Stimulated activated CD4-positive, alpha-beta T cell treated with anti-CD3 and anti-CD28 coated beads, Interleukin-12 subunit alpha, Interleukin-12 subunit beta, amount 100 ng/mL, for 24 hours (primary cell): ENCODE measurements around the gene SPHKAP.
"Not testable (repeated sequence)": the region's sequence is repeated elsewhere in the genome, so short reads cannot be mapped to it uniquely, and the experiment has no call there.

Experiments used
- DNase-seq, 2 experiments: peaks; one replicate each; pipeline ENCODE4 v3.0.0-alpha.2; 2020; ENCODE audit warnings: low read depth in 2 of 2

SPHKAP gene

DNA sequence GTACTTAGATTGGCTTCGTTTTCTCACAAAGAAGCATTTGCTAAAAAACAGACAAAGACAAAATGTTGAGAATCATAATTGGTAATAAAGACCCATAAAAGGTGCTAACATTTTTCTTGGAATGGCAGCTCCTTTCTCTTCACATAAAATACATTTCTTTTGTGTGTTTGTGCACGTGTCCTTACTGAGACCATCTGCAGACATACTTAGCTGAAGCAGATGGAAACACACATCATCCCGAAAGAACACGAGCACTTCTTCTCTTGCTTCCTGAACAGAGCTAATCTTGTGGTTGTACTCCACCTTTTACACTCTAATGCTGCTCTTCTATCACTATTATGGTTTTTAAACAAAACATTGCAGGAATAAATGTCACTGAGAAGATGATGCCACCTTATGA lies 142.5 kb downstream of the SPHKAP start:
- no peak for DNase-seq

DNA sequence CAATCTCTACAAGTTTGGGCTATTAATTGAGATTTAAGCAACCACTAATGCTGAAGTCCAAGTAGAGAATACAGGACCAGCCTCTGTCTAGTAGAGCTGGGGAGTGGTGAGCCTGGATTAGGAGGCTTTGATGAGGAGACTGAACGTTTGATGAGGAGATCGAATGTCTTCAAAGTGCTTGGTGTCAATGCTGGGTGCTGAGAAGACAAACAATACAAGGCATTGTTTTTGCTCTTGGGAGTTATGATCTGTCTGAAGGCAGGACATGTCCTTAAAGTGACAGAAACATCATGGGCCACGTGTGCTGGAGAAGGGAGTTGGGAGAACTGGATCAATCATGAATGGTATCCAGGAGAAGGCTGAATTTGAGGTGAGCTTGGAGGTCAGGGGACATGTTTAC lies 143.6 kb downstream of the SPHKAP start:
- no peak for DNase-seq

DNA sequence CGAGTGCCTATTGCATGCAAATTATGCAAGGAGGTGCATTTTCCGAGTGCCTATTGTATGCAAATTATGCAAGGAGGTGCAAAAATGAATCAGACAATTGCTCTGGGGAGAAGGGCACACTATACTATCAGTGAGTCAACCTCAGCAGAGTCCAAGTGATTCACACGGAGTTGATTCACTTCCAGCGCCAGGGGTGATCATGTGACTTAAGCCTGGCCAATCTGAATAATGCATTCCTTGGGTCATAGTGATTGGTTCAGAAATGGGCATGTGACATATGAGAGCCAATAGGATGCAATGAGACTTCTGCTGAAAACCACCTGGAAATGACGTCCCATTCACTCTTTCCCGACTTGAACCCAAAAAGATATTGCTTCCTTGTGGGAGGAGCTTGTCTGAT lies 157.9 kb downstream of the SPHKAP start:
- no peak for DNase-seq

DNA sequence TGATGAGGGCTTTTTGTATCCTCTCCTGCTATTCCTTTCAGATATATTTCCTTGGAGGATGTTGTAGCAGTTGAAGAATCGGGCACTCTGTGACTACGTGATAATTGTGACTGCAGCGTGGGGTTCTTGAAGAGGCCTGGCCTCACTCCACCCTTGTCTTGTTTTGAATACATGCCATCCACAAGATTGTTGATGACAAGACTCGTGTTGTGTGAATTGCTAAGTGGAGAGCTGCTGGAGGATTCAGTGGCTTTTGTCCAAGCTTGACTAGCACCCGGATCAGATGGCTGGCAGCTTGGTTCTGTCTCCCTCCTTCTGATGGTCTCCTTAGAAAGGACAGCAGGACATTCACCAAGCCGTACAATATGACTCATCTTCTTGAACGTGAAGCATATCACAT lies 163.2 kb downstream of the SPHKAP start:
- DNase-seq, result no peak

DNA sequence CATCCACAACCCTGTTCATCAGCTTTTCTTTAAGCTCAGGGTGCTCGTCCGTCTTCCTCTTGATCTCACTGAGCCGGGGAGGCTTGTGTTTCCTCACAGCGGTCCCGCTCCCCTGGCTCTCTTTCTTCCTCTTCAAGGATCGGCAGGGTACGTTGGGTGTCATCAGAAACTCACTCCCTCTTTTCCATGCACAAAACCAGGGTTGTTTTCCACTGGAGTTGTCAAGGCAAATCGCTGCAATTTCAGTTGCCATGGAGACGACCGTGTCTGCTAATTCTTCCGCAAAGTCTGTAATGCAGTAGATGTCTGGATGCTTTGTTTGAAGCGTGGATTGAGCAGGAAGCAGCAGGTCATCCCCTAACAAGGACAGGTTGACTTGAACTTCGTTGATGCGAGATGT lies 163.7 kb downstream of the SPHKAP start:
- DNase-seq, result no peak

DNA sequence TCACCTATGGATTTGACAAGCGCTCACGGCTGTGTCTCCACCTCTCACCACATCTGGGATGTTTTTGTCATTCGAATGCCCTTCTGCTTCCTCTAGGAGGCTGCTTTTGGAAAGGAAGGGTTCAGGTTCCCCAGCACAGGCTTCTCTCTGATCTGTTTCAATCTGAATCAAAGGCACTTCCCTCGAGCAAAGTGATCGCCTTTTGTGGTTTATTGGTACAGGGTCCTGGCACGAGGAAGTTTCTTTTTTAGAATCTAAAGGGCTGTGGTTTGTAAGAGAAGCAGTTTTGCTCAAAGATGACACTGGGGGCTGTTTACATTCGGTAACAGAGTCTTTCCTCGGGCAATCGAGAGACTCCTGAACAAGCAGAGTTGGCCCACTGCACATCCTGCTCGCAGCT lies 165.1 kb downstream of the SPHKAP start:
- DNase-seq, result no peak

DNA sequence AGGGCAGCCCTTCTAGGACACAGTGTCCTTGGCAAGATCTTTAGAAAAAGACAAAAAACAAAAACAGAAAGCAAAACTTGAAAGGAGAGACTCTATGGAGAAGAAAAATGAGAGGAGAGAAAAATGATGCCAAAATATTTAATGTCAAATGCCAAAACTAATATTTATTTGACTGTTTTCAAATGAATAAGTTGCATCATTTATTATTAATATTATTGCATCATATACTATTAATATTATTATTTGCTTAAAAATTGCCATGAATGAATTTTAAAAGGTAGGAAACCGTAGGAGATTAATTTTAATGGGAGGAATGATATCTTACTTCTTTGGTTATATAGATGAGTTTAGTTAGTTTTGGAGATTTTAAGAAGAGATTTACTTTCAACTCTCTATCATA lies 165.7 kb downstream of the SPHKAP start:
- DNase-seq, result no peak

DNA sequence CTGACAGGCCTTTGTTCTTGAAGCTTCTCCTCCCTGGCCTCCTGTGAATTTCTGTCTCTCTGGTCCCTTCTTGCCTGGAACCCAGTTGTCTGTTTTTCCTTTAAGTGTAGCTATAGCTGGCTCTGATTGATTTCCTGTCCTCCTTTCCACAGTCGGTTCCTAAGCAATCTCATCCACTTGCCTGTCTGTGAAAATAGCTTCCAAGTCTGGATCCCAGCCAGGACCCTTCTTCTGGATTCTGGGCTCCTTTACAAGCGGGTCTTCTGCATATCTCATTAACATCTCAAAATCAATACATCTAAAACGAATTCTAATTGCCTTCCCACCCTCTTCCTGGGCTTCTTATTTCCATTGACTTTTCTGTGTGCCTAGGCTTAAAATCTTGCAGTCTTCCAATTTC lies 185.1 kb downstream of the SPHKAP start:
- DNase-seq, result no peak

DNA sequence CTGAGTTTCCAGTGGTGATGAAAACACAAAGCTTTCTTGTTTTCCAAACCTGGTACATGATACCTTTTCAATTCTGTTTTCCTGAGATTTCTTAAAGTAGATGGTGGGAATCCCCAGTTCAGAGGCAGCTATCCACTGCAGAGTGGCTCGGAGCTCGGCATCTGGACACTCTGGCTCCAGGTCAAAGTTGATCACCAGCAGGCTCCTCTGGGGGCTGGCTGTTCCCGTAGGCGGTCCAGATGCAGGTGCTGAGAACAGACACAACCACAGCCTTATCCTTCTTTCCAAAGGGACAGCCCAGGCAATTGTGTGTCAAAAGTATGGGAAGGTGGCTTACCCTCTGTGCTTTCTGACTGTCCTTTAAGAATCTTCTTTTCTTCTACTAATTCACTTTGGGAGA lies 190.6 kb downstream of the SPHKAP start:
- no peak for DNase-seq

DNA sequence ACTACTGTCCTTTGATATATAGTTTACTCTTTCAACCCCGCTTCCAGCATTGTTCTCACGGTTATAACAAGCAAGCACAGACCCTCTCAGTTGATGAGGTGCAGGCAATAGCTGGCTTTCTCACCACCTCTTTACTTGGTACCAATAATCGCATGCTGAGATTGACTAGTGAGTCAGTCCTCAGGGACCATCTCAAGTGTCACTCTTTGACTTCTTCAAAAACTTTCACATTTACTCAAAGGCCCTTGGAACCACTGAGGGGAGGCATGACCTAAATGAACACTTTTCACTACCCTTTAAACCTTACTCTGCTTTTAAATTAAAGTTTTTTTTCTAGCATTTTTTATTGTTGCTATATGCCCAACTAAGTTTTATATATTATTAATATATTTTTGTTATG lies 208.2 kb downstream of the SPHKAP start:
- no peak for DNase-seq

DNA sequence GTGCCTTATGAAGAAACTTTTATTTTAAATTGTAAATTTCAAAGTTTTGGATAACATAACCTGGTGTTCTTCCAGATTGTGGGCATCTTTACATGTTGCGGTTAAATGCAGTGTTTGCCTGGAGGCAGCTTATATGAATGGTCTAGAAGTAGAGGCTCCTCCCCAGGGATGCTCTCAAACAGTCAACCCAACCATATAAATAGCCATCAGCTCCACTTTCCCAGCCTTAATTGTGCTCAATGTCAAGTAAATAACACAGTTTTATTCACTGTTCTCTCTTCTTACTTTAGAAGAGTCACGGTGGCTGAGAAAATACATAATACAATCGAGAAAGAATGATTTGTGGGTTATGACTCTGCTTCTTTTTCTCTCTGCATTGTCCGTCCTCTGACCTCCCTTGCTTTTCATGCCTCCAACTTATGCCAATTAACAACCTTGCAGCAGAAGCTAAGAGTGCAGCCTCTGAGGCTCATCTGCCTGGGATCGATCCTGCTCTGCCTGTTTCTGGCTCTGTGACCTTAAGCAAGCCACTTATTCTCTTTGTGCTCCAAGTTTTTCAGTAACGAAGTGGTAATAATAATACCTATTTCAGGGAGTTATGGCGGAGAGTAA lies 209.8 kb downstream of the SPHKAP start:
- DNase-seq, result no peak

DNA sequence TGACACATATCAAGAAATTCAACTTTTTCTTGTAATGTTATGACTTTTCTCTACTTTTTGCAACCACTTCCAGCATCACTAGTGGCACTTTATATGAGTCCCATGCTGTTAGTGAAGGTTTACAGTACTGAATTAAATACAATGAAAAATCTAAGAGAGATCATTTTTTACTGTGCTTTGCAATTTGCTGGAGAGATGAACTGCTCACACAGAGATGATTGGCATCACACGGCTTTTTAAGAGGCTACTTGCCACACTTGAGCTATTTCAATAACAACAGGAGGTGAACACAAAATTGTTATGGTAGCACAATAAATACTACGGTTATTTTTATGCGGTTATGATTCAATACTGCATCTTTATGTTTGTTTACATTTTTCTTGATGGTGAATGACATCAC lies 221.2 kb downstream of the SPHKAP start:
- DNase-seq, result no peak

DNA sequence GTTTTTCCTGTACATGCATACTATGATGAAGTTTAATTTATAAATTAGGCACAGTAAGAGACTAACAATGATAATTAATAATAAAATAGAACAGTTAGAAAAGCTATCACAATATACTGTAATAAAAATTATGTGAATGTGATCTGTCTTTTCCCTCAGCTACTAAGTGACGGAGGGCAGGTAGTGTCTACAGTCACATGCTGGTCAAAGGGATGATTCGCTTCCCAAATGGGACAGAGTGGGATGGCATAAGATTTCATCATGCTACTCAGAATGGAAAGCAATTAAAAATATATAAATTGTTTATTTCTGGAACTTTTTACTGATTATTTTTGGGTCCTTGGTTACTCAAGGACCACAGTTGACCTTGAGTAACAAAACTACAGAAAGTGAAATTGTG lies 238.5 kb downstream of the SPHKAP start:
- no peak for DNase-seq

DNA sequence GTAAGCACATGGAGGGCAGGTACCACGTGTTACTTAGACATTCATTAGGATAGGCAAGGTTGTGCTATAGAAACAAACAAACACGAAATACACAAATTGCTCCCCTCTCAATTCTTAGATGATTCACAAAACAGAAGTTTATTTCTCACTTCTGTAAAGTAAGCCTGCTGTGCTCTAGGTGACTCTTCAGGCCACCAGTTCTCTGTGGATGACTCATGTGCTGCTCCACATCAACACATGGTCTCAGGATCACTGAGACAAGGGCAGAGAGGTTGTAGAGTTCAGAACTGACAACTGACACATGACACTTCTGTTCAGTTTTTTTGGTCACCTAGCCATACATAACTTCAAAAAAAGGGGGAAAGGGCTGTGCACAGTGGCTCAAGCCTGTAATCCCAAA lies 239.5 kb downstream of the SPHKAP start:
- DNase-seq, result no peak

DNA sequence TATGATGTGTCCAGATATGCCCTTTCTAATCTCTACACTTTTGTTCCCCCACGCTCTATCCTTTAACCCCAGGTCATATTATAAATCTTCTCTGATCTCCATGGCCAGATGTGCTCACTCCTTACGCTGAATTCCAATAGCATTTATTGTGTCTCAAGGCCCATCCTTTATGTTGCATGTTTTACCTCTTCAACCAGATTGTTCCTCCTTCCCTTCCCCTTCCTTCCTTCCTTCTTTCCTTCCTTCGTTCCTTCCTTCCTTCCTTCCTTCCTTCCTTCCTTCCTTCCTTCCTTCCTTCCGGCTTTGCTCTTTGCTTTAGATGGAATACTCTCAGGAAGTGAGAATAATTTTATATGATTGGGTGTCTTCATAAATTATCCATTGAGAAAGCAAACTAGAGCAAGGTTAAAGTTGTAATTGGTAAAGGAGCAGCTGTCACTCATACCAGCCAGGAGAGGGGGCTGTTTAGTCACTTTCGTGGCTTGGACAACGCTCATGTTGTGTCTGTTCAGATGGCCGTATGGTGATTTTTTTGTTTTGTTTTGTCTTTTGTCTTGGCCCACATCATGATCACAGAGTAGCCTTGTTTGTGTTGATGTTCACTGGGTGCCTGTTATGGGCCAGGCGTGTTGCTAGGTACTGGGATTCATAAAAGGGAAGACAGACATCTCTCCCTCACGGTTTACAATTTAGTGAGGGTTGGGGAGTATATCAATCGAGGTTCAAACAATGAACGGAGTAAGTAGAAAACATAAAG lies 242.0 kb downstream of the SPHKAP start:
- no peak for DNase-seq

DNA sequence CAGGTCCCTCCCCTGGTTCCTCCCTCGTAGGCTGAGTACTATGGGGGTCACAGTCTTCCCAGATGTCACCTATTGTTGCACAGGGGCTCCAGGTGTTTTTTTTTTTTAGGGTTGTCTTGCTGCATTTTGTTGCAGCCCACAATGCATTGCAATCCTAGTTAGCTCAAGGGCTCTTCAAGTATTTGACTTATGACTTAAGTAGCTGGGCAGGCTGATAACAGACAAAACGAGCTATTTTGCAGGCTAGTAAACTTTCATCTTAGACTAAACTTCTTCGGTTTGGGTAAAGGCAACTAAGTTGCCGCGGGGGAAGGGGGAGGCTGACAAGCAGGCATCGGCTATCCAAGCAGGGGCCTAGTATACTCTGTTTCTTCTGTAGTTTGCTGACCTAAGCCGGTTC lies 245.2 kb downstream of the SPHKAP start:
- DNase-seq, result not testable (repeated sequence)

DNA sequence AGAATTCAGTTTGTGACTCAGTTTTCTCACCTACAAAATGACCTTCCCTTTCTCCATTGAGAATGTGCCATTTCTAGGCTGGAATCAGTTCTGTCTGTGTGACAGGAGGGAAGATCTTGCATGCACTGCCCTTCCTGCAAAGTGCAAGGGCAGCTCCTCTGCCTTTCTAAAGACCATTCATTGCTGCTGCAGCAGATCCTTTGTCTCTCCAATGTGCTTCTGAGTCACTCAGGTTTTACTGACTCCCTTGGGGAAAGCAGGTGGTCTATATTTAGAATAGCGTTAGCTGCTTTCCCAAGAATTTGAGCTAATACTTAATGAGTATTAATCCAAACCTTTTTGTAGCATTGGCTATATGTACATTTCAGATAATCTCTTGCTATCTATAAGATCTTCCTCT lies 247.6 kb downstream of the SPHKAP start:
- DNase-seq, result no peak

DNA sequence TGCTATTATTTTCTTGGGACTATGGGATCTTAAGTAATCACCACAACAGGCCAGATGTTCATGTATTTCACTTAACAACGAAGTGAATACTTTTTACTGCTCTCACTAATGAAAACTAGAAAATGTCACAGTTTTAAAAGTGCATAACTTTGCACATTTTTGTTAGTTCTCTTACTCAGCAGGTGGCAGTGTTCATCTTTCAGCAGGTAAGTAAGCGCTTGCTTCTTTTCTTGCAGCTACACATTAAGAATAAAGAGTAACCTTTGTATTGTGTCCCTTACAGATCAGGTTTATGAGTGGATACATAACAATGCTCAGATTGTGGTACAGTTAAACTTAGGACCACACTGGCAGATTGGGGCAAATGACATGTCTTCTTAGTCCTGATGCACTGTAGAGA lies 249.1 kb downstream of the SPHKAP start:
- DNase-seq, result no peak

DNA sequence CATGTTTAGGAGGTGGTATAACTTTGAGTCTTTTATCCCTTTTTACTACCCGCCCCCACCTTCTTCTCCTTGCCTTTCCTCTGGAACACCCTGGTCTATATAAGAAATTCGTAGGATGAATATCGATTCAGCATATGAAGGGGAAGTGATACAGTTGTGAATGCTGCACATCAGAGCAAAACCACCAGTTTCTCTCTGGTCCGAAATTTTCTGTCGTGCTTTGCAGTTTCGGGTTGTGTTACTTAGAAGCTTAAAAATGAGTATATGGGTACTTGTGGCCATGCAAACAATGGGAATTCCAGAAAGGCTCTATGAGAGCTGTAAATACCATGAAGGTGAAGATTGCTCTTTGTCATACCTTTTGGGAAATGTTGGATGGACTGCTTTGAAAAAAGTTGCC lies 249.5 kb downstream of the SPHKAP start:
- no peak for DNase-seq
